K562 (cell line): ENCODE data around the gene STX19.

Source experiments
- THRAP3 ChIP-seq: fragments of 450-650 bp; IDR thresholded peaks from 2 replicates; pipeline ENCODE4 v1.6.1; 2016; ENCODE audit warnings: mild to moderate bottlenecking, inconsistent platforms, borderline replicate concordance
- ZNF133 ChIP-seq: fragments of 250-450 bp; sonication (Bioruptor Pico); IDR thresholded peaks from 2 replicates; pipeline ENCODE4 v1.4.0; 2020; ENCODE audit warnings: mild to moderate bottlenecking
- ZNF24 ChIP-seq: fragments of 450-650 bp; IDR thresholded peaks from 2 replicates; pipeline ENCODE4 v1.6.1; 2016
- TF ChIP-seq, protein P1 (sequence below), 3 experiments: IDR thresholded peaks in 2 of 3; conservative IDR thresholded peaks in 1 of 3; 2 replicates each; pipeline ENCODE4 v1.5.1; 2011 to 2012; ENCODE audit warnings: low read length in 3 of 3, mild to moderate bottlenecking in 3 of 3, control low read depth in 2 of 3, improper control_type of control experiment in 1 of 3, inconsistent platforms in 1 of 3, low read depth in 1 of 3, mixed read lengths in 1 of 3, moderate library complexity in 1 of 3; ENCODE audit not compliant: insufficient read depth in 2 of 3
- TF ChIP-seq, protein P2 (sequence below): sonication (generic); formaldehyde crosslinking; IDR thresholded peaks from 2 replicates; pipeline ENCODE4 v1.8.0; 2023; ENCODE audit warnings: missing genetic modification reagents, mild to moderate bottlenecking, borderline replicate concordance

DNA sequence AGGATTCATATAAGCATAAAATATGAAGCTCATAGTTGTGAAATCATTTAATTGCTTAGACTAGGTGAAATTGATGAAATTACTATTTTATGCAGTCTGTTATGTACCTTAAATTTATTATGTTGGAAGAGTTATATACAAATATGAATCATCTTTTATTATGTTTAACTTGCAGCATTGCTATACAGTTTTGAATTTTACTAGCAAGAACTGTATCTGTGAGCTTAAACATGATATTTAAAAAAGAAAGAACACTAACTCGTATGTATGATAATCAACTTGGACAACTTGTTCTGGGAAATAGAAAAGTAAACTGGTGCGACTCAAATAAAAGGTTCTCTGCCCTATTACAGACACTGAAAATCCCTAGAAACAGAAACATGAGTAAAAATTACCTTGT lies 1.8 kb downstream of the STX19 start:
- TF ChIP-seq, protein P1, sequence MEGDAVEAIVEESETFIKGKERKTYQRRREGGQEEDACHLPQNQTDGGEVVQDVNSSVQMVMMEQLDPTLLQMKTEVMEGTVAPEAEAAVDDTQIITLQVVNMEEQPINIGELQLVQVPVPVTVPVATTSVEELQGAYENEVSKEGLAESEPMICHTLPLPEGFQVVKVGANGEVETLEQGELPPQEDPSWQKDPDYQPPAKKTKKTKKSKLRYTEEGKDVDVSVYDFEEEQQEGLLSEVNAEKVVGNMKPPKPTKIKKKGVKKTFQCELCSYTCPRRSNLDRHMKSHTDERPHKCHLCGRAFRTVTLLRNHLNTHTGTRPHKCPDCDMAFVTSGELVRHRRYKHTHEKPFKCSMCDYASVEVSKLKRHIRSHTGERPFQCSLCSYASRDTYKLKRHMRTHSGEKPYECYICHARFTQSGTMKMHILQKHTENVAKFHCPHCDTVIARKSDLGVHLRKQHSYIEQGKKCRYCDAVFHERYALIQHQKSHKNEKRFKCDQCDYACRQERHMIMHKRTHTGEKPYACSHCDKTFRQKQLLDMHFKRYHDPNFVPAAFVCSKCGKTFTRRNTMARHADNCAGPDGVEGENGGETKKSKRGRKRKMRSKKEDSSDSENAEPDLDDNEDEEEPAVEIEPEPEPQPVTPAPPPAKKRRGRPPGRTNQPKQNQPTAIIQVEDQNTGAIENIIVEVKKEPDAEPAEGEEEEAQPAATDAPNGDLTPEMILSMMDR (IDR thresholded peaks at IDR 0.05 in 2 of 3, conservative IDR thresholded peaks at IDR 0.05 in 1 of 3; ENCODE audit: insufficient read depth in 2 of 3, low read depth in 1 of 3, low read length in 3 of 3), result no peak
- TF ChIP-seq THRAP3, result no peak
- no peak for TF ChIP-seq ZNF133 (CRISPR knock-in tag)
- TF ChIP-seq, protein P2, sequence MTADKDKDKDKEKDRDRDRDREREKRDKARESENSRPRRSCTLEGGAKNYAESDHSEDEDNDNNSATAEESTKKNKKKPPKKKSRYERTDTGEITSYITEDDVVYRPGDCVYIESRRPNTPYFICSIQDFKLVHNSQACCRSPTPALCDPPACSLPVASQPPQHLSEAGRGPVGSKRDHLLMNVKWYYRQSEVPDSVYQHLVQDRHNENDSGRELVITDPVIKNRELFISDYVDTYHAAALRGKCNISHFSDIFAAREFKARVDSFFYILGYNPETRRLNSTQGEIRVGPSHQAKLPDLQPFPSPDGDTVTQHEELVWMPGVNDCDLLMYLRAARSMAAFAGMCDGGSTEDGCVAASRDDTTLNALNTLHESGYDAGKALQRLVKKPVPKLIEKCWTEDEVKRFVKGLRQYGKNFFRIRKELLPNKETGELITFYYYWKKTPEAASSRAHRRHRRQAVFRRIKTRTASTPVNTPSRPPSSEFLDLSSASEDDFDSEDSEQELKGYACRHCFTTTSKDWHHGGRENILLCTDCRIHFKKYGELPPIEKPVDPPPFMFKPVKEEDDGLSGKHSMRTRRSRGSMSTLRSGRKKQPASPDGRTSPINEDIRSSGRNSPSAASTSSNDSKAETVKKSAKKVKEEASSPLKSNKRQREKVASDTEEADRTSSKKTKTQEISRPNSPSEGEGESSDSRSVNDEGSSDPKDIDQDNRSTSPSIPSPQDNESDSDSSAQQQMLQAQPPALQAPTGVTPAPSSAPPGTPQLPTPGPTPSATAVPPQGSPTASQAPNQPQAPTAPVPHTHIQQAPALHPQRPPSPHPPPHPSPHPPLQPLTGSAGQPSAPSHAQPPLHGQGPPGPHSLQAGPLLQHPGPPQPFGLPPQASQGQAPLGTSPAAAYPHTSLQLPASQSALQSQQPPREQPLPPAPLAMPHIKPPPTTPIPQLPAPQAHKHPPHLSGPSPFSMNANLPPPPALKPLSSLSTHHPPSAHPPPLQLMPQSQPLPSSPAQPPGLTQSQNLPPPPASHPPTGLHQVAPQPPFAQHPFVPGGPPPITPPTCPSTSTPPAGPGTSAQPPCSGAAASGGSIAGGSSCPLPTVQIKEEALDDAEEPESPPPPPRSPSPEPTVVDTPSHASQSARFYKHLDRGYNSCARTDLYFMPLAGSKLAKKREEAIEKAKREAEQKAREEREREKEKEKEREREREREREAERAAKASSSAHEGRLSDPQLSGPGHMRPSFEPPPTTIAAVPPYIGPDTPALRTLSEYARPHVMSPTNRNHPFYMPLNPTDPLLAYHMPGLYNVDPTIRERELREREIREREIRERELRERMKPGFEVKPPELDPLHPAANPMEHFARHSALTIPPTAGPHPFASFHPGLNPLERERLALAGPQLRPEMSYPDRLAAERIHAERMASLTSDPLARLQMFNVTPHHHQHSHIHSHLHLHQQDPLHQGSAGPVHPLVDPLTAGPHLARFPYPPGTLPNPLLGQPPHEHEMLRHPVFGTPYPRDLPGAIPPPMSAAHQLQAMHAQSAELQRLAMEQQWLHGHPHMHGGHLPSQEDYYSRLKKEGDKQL (CRISPR knock-in tag), result no peak
- TF ChIP-seq ZNF24, result no peak
